GM12873 (cell line): Measurements from ENCODE around the gene RRP1B.

ENCODE experiments used
- TF ChIP-seq, protein P1 (sequence below): IDR thresholded peaks from 2 replicates; pipeline ENCODE4 v1.5.1; 2012; ENCODE audit warnings: low read depth, mild to moderate bottlenecking, moderate library complexity, low read length, control low read depth; ENCODE audit not compliant: insufficient read depth; ENCODE audit errors: missing control alignments

The RRP1B gene

DNA sequence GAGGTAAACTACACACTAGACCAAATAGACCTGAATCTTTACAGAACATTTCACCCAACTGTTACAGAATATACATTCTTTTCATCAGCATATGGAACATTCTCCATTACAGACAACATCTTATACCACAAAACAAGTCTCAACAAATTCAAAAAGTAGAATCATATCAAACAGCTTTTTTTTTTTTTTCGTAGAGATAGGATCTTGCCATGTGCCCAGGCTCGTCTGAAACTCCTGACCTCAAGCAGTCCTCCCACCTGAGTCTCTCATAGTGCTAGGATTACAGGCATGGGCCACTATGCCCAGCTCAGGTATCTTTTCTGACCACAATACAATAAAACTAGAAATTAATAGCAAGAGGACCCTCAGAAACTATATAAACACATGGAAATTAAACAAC, 36.6 kb upstream of the RRP1B start:
- TF ChIP-seq, protein P1, sequence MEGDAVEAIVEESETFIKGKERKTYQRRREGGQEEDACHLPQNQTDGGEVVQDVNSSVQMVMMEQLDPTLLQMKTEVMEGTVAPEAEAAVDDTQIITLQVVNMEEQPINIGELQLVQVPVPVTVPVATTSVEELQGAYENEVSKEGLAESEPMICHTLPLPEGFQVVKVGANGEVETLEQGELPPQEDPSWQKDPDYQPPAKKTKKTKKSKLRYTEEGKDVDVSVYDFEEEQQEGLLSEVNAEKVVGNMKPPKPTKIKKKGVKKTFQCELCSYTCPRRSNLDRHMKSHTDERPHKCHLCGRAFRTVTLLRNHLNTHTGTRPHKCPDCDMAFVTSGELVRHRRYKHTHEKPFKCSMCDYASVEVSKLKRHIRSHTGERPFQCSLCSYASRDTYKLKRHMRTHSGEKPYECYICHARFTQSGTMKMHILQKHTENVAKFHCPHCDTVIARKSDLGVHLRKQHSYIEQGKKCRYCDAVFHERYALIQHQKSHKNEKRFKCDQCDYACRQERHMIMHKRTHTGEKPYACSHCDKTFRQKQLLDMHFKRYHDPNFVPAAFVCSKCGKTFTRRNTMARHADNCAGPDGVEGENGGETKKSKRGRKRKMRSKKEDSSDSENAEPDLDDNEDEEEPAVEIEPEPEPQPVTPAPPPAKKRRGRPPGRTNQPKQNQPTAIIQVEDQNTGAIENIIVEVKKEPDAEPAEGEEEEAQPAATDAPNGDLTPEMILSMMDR: no peak

DNA sequence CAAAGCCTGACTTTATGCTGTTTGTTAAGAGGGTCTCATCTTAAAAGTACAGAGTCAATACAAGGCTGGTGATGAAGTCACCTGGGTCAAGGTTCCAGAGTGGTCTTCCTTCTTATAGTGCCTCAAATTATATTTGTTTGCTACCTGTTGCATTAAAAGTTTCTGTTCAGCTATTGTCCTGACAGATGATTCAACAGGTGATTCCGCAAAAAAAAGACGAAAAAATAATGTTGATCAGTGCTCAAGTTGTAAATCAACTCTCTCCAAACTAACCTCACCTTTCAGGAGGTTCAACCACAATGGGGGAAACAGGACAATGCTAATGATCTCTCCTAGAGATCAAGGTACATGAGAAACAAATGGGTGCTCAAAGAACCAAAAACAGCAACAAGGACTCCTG, 35.8 kb upstream of the RRP1B start:
- TF ChIP-seq, protein P1: no peak

DNA sequence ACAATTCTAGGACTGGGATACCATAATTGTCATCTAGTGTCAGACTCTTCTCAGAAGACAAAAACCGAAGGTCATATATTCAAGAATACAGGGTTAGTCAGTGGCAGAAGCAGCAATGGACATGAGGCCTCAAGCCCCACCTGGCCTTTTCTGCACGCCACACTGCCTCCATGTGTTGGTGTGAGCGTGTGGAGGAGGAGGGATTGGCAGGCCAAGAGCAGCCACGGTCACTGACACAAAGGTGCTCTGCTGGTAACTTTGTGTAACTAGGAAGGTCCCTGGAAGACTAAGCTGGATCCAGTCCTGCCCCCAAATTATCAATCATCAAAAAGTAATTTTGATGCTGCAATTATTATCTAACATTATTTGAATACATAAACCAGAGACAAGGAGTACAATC, 35.0 kb upstream of the RRP1B start:
- TF ChIP-seq, protein P1: no peak

DNA sequence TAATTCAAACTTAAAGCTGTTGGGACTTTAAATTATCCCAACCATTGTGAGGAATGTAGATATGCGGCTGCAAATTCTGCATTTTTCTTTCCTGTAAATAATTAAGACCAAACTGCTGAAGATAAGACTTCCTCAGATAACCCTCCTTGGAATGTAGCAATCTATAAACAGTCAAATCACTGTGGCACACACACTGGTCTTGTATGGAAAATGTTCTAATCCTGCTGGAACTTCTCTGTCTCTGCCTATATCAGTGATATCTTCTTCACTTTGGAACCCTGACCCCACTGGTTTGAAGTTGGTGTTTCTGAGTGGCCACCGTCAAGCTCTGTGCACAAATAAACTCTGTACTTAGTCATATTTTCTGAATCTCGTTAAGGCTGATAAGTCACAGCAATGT, 33.0 kb upstream of the RRP1B start:
- TF ChIP-seq, protein P1: no peak

DNA sequence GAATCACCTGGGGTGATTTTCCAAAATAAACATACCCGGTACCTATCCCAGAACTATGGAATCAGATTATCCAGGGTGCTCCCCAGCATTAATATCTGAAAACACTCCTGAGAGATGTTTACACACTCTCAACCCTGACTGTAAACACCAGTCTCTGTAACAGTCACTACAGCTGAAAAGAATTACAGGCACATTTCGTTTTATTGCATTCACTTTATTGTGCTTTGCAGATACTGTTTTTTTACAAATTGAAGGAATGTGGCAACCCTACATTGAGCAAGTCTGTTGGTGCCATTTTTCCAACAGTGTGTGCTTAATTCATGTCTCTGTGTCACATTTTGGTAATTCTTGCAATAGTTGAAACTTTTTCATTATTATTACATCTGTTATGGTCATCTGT, 31.8 kb upstream of the RRP1B start:
- TF ChIP-seq, protein P1: no peak

DNA sequence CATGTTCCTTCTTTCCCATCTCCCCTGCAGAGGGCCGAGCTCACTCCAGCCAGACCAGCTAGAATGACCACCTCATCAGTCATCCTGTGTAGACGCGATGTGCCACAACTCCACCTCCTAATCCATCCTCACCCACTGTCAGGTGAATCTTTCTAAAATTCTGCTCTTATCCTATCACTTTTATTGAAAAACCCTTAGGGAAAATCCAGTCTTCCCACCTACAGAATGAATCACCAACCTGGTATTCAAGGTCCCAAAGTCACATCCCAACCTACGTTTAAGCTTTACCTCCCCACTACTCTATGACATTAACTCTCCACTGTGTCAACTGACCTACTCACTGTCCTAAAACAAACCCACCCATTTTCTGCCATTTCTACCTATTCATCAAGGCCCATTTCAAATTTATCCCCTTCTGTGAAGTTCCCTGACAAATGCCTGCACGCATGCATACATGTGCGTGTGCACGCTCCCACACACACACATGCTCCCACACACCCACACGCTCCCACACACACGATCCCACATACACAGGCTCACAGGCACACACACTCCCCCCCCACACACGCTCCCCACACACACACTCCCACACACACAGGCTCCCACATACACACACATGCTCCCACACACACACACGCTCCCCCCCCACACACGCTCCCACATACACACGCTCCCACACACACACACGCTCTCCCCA, 27.8 kb upstream of the RRP1B start:
- TF ChIP-seq, protein P1: no peak

DNA sequence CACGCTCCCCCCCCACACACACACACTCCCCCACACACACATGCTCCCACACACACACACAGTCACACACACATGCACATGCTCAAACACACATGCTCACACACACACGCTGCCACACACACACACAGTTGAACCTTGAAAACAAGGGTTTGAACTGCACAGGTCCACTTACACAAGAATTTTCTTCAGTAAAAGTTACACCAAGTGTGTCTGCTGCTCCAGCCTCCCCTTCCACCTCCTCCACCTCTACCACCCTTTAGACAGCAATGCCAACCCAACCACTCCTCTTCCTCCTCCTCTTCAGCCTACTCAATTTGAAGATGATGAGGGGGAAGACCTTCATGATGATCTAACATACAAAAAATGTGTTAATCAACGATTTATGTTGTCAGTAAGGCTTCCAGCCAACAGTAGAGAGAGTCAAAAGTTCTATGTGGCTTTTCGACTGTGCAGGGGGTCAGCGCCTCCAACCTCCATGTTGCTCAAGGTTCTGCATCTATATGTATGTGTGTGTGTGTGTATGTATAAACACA, 26.9 kb upstream of the RRP1B start:
- TF ChIP-seq, protein P1: no peak

DNA sequence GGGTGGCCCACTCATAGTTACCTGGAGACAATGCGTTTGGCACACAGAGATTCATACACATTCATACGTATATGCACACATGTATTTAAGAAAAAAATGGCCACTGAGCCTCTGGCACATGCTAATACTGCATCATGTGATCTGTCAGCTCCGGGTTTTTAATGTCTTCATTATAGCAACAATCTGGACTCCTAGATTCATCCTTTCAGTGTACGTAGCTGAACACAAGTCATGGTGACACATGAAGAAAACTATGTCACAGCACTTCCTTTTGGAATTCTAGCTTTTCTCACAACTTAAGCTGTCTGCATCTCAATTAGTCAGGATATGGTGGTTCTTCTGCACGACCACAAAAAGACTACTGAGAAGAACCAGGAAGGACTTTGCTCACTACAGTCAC, 24.7 kb upstream of the RRP1B start:
- TF ChIP-seq, protein P1: no peak
